Nephron (organoid): ENCODE results near the gene RPTOR.

Experiments
- H3K27ac Mint-ChIP-seq, 3 experiments: 2 replicates each; pipeline ENCODE4 v1.8.0; 2020; ENCODE audit warnings: mixed read lengths in 3 of 3, mild to moderate bottlenecking in 2 of 3, moderate library complexity in 1 of 3
- H3K27me3 Mint-ChIP-seq: 2 replicates; pipeline ENCODE4 v1.8.0; 2021; ENCODE audit warnings: low read depth, mild to moderate bottlenecking, moderate library complexity, mixed read lengths
- H3K36me3 Mint-ChIP-seq: 2 replicates; pipeline ENCODE4 v1.8.0; 2020; ENCODE audit warnings: low read depth, mixed read lengths
- H3K4me1 Mint-ChIP-seq: 2 replicates; pipeline ENCODE4 v1.8.0; 2020; ENCODE audit warnings: mixed read lengths
- H3K4me3 Mint-ChIP-seq, 3 experiments: 2 replicates each; pipeline ENCODE4 v1.8.0; 2020; ENCODE audit warnings: mild to moderate bottlenecking in 3 of 3, mixed read lengths in 3 of 3, moderate library complexity in 2 of 3
- H3K9me3 Mint-ChIP-seq: 2 replicates; pipeline ENCODE4 v1.8.0; 2020; ENCODE audit warnings: mixed read lengths
- CTCF ChIP-seq, 3 experiments: fragments of 200-600 bp; sonication (generic); IDR thresholded peaks; one replicate each; pipeline ENCODE4 v1.5.0; 2021; ENCODE audit warnings: antibody characterized with exemption in 3 of 3; ENCODE audit not compliant: unreplicated experiment in 3 of 3

The RPTOR gene

GRCh38 chr17:80893604-80894438, 349.2 kb downstream of the RPTOR start:
- H3K36me3 Mint-ChIP-seq: peaks cover 50% of the 10 kb centered on the region
- no peak overlapping the region for H3K27ac Mint-ChIP-seq
- no peaks in the 10 kb centered on the region for H3K27me3 Mint-ChIP-seq
- H3K4me3 Mint-ChIP-seq: no peak overlapping the region
- TF ChIP-seq CTCF (IDR thresholded peaks at IDR 0.05; ENCODE audit: unreplicated experiment in 3 of 3): no peak
- no peaks in the 10 kb centered on the region for H3K9me3 Mint-ChIP-seq
- H3K4me1 Mint-ChIP-seq: peaks cover 47% of the 10 kb centered on the region

GRCh38 chr17:80894439-80894721, 349.7 kb downstream of the RPTOR start:
- Mint-ChIP-seq H3K4me1 (peaks cover 42% of the 10 kb centered on the region), H3K4me3 (no peak overlapping the region), H3K27me3 (no peaks in the 10 kb centered on the region), H3K9me3 (no peaks in the 10 kb centered on the region), H3K36me3 (peaks cover 46% of the 10 kb centered on the region), H3K27ac (no peak overlapping the region)
- peak in 1 of 3 experiments; percentile 12 for TF ChIP-seq CTCF (IDR thresholded peaks at IDR 0.05; ENCODE audit: unreplicated experiment in 3 of 3)

- no peak overlapping the region for H3K4me3 Mint-ChIP-seq
Observed at GRCh38 chr17:80894726-80895125, 350.1 kb downstream of the RPTOR start.

GRCh38 chr17:80895366-80895765, 350.7 kb downstream of the RPTOR start:
- TF ChIP-seq CTCF (IDR thresholded peaks at IDR 0.05; ENCODE audit: unreplicated experiment in 3 of 3): no peak
- Mint-ChIP-seq H3K27me3 (no peaks in the 10 kb centered on the region), H3K4me3 (no peak overlapping the region), H3K36me3 (peaks cover 46% of the 10 kb centered on the region), H3K9me3 (no peaks in the 10 kb centered on the region), H3K4me1 (peaks cover 38% of the 10 kb centered on the region), H3K27ac (no peak overlapping the region)

More at GRCh38 chr17:80894726-80895125, 350.1 kb downstream of the RPTOR start:
- Mint-ChIP-seq H3K36me3 (peaks cover 46% of the 10 kb centered on the region), H3K27ac (no peak overlapping the region), H3K27me3 (no peaks in the 10 kb centered on the region), H3K9me3 (no peaks in the 10 kb centered on the region), H3K4me1 (peaks cover 42% of the 10 kb centered on the region)
- TF ChIP-seq CTCF (IDR thresholded peaks at IDR 0.05; ENCODE audit: unreplicated experiment in 3 of 3): no peak

GRCh38 chr17:80898716-80899115, 354.1 kb downstream of the RPTOR start:
- peaks cover 4% of the 10 kb centered on the region for H3K27me3 Mint-ChIP-seq
- peaks cover 52% of the 10 kb centered on the region for H3K36me3 Mint-ChIP-seq
- TF ChIP-seq CTCF (IDR thresholded peaks at IDR 0.05; ENCODE audit: unreplicated experiment in 3 of 3): no peak
- no peak overlapping the region for H3K4me3 Mint-ChIP-seq
- H3K9me3 Mint-ChIP-seq: no peaks in the 10 kb centered on the region
- peak overlapping the region in 1 of 3 experiments; percentile 63 for H3K27ac Mint-ChIP-seq
- peaks cover 24% of the 10 kb centered on the region for H3K4me1 Mint-ChIP-seq
